Erythroblast (primary cell): ENCODE results near the gene IGFBPL1.

Source experiments
- DNase-seq, 2 experiments: peaks; one replicate each; lab custom pipeline; 2025; lab: John Stamatoyannopoulos, UW
- GATA1 ChIP-seq: IDR thresholded peaks from 2 replicates; pipeline ENCODE4 v1.6.1; 2011; ENCODE audit warnings: low read depth, mild to moderate bottlenecking, control low read depth, low read length, moderate library complexity
- POLR2A ChIP-seq: IDR thresholded peaks from 2 replicates; pipeline ENCODE4 v1.6.1; 2011; ENCODE audit warnings: mild to moderate bottlenecking, low read length

IGFBPL1 gene

GRCh38 chr9:38370176-38370575, 54.1 kb downstream of the IGFBPL1 start:
- TF ChIP-seq GATA1 (no peak), POLR2A (no peak)
- no peak for DNase-seq

GRCh38 chr9:38368731-38369130, 55.5 kb downstream of the IGFBPL1 start:
- TF ChIP-seq GATA1 (no peak), POLR2A (no peak)
- no peak for DNase-seq

GRCh38 chr9:38367898-38368297, 56.4 kb downstream of the IGFBPL1 start:
- no peak for TF ChIP-seq GATA1
- TF ChIP-seq POLR2A = no peak
- no peak for DNase-seq

GRCh38 chr9:38363589-38363925, 60.7 kb downstream of the IGFBPL1 start:
- DNase-seq = no peak
- TF ChIP-seq GATA1 (no peak), POLR2A (no peak)

- TF ChIP-seq GATA1 (no peak), POLR2A (no peak)
- peak; percentile 56 to 59 for DNase-seq
Measured at GRCh38 chr9:38362852-38363588, 61.2 kb downstream of the IGFBPL1 start.

GRCh38 chr9:38361473-38361850, 62.8 kb downstream of the IGFBPL1 start:
- no peak for DNase-seq
- no peak for TF ChIP-seq GATA1
- no peak for TF ChIP-seq POLR2A

- TF ChIP-seq GATA1 (no peak), POLR2A (no peak)
Measured at GRCh38 chr9:38360839-38361472, 63.3 kb downstream of the IGFBPL1 start.

GRCh38 chr9:38359689-38360385, 64.4 kb downstream of the IGFBPL1 start:
- TF ChIP-seq GATA1 = no peak
- no peak for TF ChIP-seq POLR2A
- DNase-seq = no peak

More at GRCh38 chr9:38360839-38361472, 63.3 kb downstream of the IGFBPL1 start:
- no peak for DNase-seq

GRCh38 chr9:38359297-38359653, 65.0 kb downstream of the IGFBPL1 start:
- TF ChIP-seq GATA1 (no peak), POLR2A (no peak)
- DNase-seq = no peak

GRCh38 chr9:38358390-38359296, 65.6 kb downstream of the IGFBPL1 start:
- TF ChIP-seq GATA1 (no peak), POLR2A (no peak)

GRCh38 chr9:38357350-38358114, 66.7 kb downstream of the IGFBPL1 start:
- TF ChIP-seq GATA1 = no peak
- no peak for TF ChIP-seq POLR2A
- no peak for DNase-seq

More at GRCh38 chr9:38358390-38359296, 65.6 kb downstream of the IGFBPL1 start:
- DNase-seq = no peak

- no peak for TF ChIP-seq GATA1
- no peak for TF ChIP-seq POLR2A
- DNase-seq = no peak
Measured at GRCh38 chr9:38356851-38357250, 67.4 kb downstream of the IGFBPL1 start.
